Keratinocyte (primary cell): ENCODE measurements around the gene RBM19.

Source experiments
- CTCF ChIP-seq, 3 experiments: IDR thresholded peaks in 1 of 3; conservative IDR thresholded peaks in 1 of 3; optimal IDR thresholded peaks in 1 of 3; 2 replicates in 2 of 3; 3 replicates in 1 of 3; pipeline versions ENCODE3 to v1.5.1; 2011; ENCODE audit warnings: low read length in 3 of 3, mild to moderate bottlenecking in 3 of 3, moderate library complexity in 2 of 3, control low read depth in 1 of 3, inconsistent platforms in 1 of 3; ENCODE audit not compliant: insufficient read depth in 2 of 3; ENCODE audit errors: extremely low read depth in 1 of 3
- EZH2 ChIP-seq: IDR thresholded peaks from one replicate; pipeline ENCODE4 v1.6.1; 2012; ENCODE audit warnings: inconsistent platforms, mild to moderate bottlenecking, low read length, moderate library complexity

- TF ChIP-seq CTCF (optimal IDR thresholded peaks at IDR 0.05 in 1 of 3, IDR thresholded peaks at IDR 0.05 in 1 of 3, conservative IDR thresholded peaks at IDR 0.05 in 1 of 3; ENCODE audit: extremely low read depth in 1 of 3, insufficient read depth in 2 of 3, low read length in 3 of 3) = no peak
- TF ChIP-seq EZH2 = no peak
These were observed 17.8 kb upstream of the RBM19 start for GRCh38 chr12:113983777-113984448.
